ENCODE data around the gene TRMT11. TPM values are rescaled to one million over a fixed set of nuclear protein-coding genes. Genes with fewer than 3 reads are reported as not detected.

The TRMT11 gene
- polyA plus RNA-seq, 1 experiment, result 27.3 TPM

DNA sequence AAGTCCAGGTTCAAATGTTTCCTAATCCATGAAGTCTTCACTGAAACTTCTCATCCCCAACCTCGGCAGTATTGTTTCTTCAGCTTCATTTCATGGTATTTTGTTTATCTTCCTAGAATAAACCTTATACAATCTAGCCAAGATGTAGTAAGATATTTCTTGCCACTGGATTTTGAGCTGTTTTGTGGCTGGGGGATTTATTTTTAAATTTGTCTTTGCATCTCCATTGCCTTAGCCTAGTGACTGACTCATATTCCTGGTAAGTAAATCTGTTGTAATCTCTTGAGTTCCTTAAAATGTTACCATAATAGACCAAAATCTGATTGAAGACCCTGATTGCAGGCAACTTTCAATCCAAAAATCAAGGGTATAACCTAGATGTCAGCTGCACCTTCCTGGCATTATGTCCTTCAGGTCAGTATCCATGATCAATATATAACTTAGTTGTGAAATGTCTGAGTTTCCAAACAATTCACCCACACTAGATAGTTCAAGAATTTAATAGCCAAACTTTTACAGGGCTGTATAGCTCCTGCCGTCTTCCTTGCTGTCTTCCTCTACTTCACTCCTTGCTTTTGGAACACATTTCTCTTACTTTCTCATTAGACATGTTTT lies 4.7 kb upstream of the TRMT11 start:
- CTCF ChIA-PET, result interaction anchor here (1.3 to 3.5 kb wide), 4 partner anchors 25 to 191 kb away, joined by 3 to 18 read pairs (median 11); partner anchors contain the start of genes HINT3 and NCOA7
- H3K4me3 ChIP-seq (ENCODE audit: low read depth, low read length), result no peak overlapping the region
- POLR2A ChIA-PET, result interaction anchor here (0.8 to 1.1 kb wide), 2 partner anchors 25 to 68 kb away, joined by 3 to 4 read pairs; partner anchors contain the start of gene HINT3
- no peaks in the 10 kb centered on the region; the same call in 1 of the 2 replicates for H3K9me3 ChIP-seq (ENCODE audit: control insufficient read depth, insufficient read depth, low read length)
- no peak for DNase-seq (ENCODE audit: low read depth, low spot score)
- TF ChIP-seq, protein P1, sequence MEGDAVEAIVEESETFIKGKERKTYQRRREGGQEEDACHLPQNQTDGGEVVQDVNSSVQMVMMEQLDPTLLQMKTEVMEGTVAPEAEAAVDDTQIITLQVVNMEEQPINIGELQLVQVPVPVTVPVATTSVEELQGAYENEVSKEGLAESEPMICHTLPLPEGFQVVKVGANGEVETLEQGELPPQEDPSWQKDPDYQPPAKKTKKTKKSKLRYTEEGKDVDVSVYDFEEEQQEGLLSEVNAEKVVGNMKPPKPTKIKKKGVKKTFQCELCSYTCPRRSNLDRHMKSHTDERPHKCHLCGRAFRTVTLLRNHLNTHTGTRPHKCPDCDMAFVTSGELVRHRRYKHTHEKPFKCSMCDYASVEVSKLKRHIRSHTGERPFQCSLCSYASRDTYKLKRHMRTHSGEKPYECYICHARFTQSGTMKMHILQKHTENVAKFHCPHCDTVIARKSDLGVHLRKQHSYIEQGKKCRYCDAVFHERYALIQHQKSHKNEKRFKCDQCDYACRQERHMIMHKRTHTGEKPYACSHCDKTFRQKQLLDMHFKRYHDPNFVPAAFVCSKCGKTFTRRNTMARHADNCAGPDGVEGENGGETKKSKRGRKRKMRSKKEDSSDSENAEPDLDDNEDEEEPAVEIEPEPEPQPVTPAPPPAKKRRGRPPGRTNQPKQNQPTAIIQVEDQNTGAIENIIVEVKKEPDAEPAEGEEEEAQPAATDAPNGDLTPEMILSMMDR (IDR thresholded peaks at IDR 0.05; ENCODE audit: low read depth, low read length), result no peak
- H3K27me3 ChIP-seq (ENCODE audit: control insufficient read depth, insufficient read depth, low read length), result no peaks in the 10 kb centered on the region
- H3K27ac ChIP-seq (ENCODE audit: low read depth, low read length), result no peak overlapping the region

DNA sequence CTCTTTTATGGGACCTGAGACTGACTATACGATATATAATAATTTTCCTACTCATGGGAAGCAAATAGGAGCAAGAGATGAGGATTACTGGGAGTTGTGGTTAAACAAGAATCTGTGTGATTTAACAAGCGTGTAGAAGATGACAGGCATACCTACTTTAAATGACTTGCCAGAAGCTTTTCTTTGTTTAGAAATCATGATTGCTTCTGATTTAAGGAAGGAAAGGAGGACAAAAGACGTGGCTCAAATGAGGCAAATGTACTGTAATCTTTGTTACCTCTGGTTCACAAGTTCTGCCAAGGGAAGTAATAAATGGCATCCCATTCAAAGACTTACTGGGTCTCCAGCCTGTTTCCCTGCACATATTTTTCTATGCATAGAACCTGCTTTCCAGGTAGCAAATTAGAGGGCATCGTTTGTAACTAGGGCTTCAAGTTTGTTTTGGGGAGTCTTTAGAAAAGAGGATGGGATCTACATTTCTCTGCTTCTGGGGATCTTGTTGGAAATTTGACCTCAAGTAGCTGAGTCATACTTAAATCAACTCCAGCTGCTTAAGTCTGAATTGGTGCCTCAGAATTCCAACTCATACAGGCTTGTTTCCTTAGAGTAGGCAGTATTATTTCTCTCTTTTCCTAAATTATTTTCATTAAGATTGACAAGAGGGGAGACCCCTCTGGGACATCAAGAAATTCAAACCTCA lies 2.9 kb upstream of the TRMT11 start:
- TF ChIP-seq, protein P1 (IDR thresholded peaks at IDR 0.05; ENCODE audit: low read depth, low read length), result no peak
- ChIA-PET CTCF (interaction anchor here (4.3 to 4.7 kb wide), 2 partner anchors 9 to 13 kb away, joined by 34 to 37 read pairs; no protein-coding TSS in a partner anchor), POLR2A (no interaction called here)

DNA sequence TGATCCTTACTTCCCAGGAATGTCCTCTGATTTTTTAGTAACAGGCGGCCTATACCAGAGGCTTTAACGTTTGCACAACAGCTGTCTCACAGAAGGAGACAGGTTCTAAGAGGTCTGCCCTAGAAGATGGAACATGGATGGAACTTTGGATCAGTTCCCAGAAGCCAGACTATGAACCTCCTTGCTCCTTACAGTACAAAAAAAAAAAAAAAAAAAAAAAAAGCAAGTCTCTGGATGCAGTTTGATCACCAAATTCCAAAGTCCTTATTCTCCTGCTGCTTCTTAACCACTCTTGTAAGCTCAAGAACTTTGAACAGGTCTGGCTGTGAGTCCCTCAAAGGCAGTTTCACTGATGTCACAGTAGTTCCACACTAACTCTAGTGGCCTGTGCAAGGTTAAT lies 2.0 kb upstream of the TRMT11 start:
- no peak overlapping the region for H3K4me3 ChIP-seq (ENCODE audit: low read depth, low read length)
- TF ChIP-seq, protein P1 (IDR thresholded peaks at IDR 0.05; ENCODE audit: low read depth, low read length), result no peak
- DNase-seq (ENCODE audit: low read depth, low spot score), result no peak
- H3K9me3 ChIP-seq (ENCODE audit: control insufficient read depth, insufficient read depth, low read length), result no peaks in the 10 kb centered on the region; the same call in 1 of the 2 replicates
- ChIA-PET POLR2A (interaction anchor here (0.8 kb wide), 1 partner anchor 204 kb away, joined by 5 read pairs; no protein-coding TSS in a partner anchor), CTCF (interaction anchor here (0.7 to 4.7 kb wide), 5 partner anchors 10 to 680 kb away, joined by 3 to 37 read pairs (median 8); no protein-coding TSS in a partner anchor)
- H3K27ac ChIP-seq (ENCODE audit: low read depth, low read length), result peak overlapping the region; percentile 25
- H3K27me3 ChIP-seq (ENCODE audit: control insufficient read depth, insufficient read depth, low read length), result no peaks in the 10 kb centered on the region

More for the DNA sequence above, 2.9 kb upstream of the TRMT11 start:
- Histone ChIP-seq H3K27me3 (ENCODE audit: control insufficient read depth, insufficient read depth, low read length) (no peaks in the 10 kb centered on the region), H3K27ac (ENCODE audit: low read depth, low read length) (peak overlapping the region; percentile 58), H3K9me3 (ENCODE audit: control insufficient read depth, insufficient read depth, low read length) (no peaks in the 10 kb centered on the region; the same call in 1 of the 2 replicates), H3K4me3 (ENCODE audit: low read depth, low read length) (no peak overlapping the region)
- DNase-seq (ENCODE audit: low read depth, low spot score), result no peak

DNA sequence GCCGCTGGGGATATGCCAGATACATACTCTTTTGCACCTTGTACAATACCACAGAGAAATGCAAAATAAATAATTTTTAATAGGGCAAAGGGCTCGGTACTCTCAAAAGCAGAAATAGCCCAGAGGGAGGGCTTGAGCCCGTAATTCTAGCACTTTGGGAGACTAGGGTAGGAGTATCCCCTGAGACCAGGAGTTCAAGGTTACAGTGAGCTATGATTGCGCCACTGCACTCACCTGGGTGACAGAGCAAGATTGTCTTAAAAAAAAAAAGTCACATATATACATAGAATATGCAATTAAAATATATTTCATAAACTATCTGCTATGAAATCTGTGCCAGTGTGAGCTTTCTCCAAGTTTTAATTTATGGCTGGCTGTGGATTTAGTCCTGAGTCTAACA lies 818 bp upstream of the TRMT11 start:
- H3K27ac ChIP-seq (ENCODE audit: low read depth, low read length), result no peak overlapping the region
- TF ChIP-seq, protein P1 (IDR thresholded peaks at IDR 0.05; ENCODE audit: low read depth, low read length), result no peak
- DNase-seq (ENCODE audit: low read depth, low spot score), result no peak
- H3K9me3 ChIP-seq (ENCODE audit: control insufficient read depth, insufficient read depth, low read length), result no peaks in the 10 kb centered on the region; the same call in 1 of the 2 replicates
- peak overlapping the region; percentile 97 for H3K4me3 ChIP-seq (ENCODE audit: low read depth, low read length)
- POLR2A ChIA-PET, result no interaction called here
- CTCF ChIA-PET, result interaction anchor here (1.8 to 4.7 kb wide), 3 partner anchors 10 to 195 kb away, joined by 4 to 37 read pairs (median 34); partner anchors contain the start of gene NCOA7
- no peaks in the 10 kb centered on the region for H3K27me3 ChIP-seq (ENCODE audit: control insufficient read depth, insufficient read depth, low read length)
